Dedifferentiated amniotic fluid mesenchymal stem cell (primary cell): Measurements from ENCODE around the gene SCUBE1.
"Not testable (repeated sequence)": the region's sequence is repeated elsewhere in the genome, so short reads cannot be mapped to it uniquely, and the experiment has no call there.

Experiments
- DNase-seq: peaks from one replicate; pipeline ENCODE4 v3.0.0-alpha.2; 2016; ENCODE audit errors: extremely low spot score

Gene SCUBE1

DNA sequence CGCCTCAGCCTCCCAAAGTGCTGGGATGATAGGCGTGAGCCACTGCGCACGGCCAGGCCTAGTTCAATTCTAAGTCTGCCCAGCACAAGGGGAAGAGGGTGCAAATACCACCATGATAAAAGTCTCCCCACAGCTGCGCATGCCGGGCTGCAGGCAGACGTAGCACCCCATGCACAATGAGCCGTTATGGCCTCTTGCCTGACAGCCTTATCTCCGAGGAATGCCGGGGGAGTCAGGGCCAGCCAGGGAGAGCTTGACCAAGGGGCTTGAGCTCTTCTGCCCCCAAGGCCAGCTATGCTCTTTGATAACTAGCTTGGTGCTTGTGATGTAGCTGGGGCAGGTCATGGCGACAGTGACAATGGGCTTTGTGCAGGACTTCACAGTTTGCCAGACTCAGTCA, 13.7 kb upstream of the SCUBE1 start:
- no peak for DNase-seq

DNA sequence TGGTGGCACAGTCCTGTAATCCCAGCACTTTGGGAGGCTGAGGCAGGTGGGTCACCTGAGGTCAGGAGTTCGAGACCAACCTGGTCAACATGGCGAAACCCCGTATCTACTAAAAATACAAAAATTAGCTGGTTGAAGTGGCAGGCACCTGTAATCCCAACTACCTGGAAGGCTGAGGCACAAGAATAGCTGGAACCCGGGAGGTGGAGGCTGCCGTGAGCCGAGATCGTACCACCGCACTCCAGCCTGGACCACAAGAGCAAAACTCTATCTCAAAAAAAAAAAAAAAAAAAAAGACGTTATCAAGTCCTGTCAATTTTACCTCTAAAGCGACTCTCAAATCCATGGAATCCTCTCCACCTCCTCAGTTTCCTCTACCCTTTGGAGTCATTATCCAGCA, 12.5 kb upstream of the SCUBE1 start:
- DNase-seq: not testable (repeated sequence)

DNA sequence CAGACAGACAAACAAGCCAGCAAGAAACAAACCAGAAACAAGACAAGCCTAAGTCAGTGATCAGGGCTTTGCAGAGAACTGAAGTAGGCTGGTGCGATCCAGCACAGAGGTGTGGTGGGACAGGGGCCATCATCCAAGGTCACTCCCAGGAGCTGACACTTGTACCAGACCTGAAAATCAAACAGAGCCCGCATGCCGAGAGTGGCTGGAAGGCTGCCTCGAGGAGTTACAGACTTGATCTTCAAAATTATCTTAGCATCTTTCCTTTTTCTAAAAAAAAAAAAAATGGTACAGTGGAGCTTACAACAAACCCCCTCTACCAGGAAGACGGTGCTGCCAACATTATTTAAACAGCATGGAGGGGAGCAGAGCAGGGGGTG, 8.8 kb upstream of the SCUBE1 start:
- DNase-seq: no peak

DNA sequence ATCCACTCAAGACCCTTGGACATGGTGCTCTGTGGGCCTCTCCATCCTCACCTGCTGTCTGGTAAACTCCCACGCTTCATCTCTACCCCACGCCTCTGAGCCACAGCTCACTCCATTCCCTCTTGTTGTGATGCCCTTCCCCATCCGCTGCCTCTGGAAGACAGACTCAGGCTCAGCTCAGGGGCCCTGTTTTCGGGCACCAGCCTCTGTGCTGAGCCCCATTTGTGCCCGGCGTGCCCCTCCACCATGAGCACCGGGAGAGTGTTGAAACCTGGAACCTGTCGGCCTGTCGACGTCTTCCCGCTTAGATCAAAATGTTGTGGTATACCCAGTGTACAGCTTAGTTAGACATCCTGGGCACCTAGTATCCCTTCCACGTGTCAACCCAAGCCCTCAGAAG, 6.5 kb upstream of the SCUBE1 start:
- no peak for DNase-seq

DNA sequence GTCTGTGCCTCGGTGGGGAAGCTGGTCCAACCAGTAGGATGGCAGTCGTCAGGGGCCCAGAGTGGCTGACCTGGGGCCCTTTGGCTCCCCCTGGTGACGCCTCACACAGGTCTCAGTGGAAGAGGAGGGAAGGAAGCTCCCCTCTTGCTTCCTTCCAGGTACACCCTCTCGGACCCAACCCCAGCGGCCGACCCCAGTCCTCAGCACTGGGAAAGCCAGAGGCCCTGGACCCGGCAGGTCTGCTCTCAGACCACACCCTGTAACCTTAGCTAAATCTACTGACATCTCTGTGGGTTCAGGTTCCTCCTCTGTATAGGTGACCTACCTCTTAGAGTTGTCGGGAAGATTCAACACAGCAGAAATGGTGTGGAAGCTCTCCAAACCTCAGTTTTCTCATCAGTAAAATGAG, 3.4 kb upstream of the SCUBE1 start:
- no peak for DNase-seq

DNA sequence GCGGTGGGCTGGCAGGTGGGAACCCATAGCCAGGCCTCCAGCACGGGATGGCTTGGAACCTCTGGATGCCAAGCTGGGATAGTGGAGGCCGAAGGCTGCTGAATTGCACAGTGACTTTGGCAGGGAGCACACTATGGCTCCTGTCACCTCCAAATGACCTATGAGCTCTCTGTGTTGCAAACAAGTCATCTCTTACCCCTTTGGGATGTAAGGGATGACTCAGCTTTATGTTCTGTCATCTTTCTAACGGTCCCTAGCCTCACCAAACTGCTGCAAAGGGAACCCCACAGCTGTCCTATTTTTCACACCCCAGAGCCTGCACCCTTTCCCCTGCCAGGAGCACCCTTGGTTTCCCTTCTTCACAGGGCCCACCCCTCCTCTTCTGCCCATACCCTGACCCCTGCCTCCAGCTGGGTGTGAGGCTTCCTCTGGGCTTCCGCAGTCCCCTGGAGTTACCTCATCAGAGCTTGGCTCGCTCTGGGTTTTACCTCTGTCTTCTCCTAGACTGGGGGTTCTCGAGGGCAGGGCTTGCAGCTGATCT, 2.7 kb upstream of the SCUBE1 start:
- DNase-seq: no peak

DNA sequence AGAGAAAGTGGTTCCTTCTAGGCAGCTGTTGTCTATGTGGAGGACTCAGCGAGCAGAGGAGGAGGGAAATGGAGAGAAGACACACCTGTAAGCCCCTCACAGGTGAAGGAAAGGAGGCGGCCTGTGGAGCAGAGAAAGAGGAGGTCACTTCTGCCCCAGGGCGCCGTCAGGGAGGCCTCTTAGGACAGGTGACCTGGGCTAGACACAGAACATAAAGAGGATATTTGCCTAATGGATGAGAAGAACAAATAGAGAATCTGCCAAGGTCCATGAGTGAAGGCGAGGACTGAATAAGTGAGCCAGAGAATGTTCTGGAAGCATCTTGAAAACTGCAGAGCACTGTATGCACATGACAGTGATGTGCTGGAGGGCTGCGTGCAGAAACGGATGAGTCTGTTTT, 2.2 kb upstream of the SCUBE1 start:
- DNase-seq: no peak

DNA sequence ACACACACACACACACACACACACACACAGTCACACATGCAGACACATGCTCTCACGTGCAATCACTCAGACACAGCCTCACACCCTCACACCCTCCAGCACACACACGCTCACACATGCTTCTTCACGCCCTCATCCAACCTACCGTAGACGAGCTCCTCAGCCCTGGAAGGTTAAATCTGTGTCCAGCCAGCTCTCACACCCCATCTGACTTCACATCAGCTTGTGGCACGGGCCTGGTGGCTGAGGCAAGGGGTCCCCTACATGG, 1.3 kb upstream of the SCUBE1 start:
- DNase-seq: no peak

DNA sequence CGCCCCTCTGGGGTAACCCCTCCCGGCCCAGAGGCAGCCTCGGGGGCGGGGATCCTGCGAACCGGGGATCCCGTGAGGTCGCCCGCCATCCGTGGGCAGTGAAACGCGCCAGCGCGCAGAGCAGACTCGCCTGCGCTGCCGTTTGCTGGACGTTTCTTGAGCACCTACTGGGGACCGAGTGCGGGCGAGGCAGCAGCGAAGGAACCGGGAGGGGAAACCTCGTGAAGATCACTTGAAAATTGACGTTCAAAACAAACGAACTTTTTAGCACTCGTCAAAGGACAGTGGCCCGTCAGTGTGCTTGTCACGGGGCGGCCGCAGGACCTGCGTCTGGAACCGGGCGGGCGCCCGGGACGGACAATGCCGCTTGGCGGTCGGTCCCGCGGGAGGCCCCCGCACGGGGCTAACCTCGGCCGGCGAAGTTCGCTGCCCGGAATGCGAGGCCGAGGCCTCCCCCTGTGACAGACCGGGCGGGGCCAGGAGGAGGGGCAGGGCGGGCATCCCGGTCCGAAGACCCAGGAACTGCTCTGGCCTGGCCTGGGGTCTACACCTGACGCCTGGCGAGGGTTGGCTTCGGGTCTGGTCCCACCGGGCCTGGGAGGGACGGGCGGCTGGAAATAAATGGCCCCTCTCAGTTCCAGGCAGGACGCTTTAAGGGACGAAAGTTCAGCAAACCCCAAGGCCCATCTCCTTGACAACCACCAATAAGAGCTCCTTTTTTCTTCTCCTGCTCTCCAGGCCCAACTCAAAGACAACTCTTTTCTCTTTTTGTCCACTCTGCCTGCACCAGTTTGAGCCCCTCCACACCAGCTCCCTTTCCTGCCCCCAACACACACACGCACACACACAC, 723 bp upstream of the SCUBE1 start:
- no peak for DNase-seq

DNA sequence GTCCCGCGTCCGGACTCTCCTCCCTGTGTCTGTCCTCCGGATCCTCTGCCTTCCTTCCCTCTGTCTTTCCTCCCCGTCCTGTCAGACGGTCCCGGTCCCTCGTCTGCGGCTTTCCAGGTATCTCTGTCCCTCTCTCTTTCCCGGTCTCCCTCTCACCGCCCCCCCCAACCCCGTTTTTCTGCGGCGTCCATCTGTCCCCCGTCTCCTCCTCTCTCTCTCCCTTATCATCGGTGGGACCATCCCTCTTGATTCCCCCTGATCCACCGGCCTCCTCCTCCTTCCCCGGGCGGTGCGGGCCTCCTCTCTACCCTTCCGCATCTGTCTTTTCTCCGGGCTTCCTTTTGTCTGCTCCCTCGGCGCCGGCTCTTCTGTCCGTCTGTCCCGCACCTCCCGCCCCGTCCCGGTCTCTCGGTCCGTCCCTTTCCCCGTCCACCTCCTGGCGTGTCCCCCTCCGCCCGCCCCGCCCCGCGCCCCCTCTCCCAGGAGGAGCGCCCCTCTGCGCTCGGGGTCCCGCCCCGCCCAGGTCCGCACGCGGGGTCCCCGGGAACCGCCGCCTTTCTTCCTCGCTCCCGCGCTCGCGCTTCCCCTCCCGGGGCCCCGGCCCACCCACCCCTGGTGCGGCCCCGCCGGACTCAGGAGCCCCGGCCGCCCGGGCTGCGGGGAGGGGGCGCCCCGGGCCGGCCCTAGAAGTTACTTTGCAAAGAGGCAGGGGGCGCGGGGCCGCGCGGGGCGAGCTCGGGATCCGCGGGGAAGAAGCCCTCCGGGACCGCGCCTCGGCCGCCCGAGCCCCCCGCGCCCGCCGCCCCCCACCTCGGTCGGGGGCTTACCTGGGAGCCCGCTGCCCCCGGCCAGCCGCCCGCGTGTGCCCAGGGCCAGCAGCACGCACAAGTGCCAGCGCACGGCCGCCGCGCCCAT, 568 bp downstream of the SCUBE1 start:
- no peak for DNase-seq

DNA sequence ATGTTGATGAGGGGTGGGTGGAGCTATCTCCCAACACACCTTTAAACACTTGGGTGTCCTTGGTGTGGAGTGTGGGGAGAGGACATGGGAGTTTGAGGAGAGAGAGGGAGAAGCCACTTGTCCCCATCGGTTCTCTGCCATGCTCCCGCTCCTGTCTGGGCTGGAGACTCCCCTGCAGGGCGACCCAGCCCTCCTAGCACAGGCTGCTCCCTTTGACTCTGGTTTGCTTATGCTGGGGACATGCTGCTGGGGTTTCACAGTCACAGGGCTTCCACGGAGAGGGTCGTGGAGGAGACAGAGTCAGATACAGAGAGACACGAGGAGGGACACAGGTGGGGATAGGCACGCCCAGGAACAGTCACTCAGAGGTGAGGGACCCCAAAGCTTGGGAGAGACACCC, 1.6 kb downstream of the SCUBE1 start:
- no peak for DNase-seq

DNA sequence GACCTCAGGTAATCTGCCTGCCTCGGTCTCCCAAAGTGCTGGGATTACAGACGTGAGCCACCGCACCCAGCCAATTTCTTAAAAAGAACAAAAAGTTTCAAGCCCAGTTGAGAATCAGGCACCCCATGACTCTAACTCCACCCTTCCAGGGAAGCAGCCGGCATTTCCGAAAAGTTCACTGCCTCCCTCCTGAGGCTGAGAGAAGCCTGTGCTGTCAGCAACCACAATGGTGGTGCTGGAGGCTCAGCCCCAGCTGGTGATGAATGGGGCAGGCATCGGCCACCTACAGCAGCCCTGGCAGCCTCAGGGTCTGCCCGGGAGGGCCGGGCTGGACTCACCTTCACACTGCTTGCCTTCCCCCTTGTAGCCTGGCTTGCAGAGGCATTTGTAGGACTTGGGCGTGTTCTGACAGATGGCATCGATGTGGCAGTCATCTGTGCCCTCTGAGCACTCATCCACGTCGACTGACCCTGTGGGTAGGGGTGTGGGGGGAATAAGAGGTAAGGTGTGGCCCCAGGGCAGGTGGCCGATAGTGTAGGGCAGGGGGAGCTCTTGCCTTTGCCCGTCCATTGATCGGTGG, 4.3 kb downstream of the SCUBE1 start:
- DNase-seq: no peak

DNA sequence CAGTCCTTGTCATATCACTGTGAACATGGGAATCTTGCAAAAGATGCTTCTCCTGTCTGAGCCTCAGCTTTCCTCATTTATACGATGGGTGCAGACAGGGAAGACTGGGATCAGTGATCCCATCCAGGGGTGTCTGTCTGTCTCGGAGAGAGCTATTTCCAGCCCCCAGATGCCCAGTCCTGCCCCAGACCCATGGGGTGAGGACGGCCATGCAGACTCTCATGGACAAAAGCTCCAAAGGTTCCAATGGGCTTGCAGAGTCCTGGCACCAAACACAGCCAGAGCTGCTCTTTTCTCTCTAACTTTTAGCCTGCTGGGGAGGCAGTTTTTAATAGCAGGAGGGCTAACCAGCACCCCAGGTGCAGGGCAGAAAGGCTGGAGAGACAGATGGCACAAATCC, 5.2 kb downstream of the SCUBE1 start:
- no peak for DNase-seq

DNA sequence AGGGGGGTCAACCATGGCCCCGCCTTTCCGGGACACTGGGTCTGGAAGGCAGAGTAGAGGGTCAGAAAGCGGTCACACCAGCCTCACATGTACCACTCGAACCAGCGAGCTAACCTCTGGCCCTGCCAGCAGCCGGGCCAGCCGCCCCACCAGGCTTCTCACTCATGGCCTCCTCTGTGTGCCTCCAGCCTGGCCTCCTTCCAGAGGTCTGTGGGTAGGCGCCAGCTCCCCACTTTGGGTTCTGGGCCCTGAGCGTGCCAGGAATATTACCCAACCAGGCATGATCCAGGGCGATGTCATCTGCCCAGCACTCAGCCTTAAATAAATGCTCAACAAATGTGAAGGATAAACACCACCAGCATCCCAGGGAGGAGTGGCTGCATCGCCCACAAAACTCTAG, 5.8 kb downstream of the SCUBE1 start:
- DNase-seq: no peak

DNA sequence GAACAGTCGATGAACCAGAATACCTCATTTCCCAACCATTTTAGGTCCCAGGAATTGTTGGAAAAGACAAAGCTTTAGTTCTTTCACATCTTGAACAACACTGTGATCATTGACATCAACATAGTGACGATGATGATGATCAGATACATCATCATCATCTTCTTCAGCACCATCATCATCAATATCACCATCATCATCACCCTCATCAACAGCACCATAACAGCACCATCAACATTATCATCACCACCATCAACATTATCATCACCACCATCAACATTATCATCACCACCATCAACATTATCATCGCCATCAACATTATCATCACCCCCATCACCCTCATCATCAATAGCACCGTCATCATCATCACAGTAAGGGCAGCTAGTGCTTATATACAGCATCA, 8.8 kb downstream of the SCUBE1 start:
- no peak for DNase-seq

DNA sequence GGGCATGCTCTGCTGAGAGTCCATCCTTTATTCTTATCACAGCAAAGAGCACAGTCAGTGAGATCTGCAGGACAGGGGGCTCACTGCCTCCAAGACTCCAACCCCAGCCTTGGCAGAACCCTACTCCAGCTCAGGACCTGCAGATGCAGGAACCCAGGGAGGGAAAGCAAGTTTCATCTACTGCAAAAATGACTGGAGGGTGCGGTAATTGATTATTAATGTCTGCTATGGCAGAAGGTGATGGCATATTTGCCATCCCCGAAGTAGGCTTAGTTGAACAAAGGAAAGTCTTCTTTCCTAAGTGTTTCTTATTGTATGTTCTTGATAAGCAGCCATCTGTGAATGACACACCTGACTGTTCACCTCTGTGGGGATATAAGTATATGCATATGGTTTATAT, 9.2 kb downstream of the SCUBE1 start:
- DNase-seq: no peak

DNA sequence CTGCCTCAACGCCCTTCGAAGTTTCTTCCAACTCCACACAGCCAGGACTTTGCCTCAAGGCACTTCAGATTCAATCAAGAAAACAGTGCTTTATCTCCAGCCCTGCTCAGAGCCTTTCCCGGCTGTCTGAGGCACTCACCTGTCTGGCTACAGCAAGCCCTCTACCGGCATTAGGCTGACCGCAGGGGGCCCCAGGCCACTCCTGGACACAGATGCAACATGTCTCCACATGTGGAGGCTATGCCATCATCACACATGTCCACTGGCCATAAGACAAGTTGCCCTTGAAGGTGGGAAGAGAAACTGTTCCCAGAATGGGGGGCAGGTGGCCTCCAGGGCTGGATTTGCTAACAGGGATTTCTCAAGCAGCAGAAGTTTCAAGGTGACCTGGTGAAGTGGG, 10.0 kb downstream of the SCUBE1 start:
- DNase-seq: no peak

DNA sequence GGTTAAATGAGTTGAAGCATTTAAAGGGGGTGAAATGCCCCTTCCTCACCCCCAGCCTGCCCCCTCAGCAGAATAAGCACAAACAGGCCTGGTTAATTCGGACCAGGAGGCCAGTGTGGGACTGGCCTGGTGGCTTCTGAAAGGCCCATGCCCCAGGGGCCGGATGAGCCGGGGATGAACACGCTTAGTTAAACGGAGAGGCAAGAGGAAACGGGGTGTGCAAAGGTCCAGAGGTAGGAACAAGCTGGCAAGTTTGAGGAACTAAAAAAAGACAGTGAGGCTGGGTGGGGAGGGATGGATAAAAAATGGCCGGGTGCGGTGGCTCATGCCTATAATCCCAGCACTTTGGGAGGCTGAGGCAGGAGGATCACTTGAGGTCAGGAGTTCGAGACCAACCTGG, 11.5 kb downstream of the SCUBE1 start:
- no peak for DNase-seq

DNA sequence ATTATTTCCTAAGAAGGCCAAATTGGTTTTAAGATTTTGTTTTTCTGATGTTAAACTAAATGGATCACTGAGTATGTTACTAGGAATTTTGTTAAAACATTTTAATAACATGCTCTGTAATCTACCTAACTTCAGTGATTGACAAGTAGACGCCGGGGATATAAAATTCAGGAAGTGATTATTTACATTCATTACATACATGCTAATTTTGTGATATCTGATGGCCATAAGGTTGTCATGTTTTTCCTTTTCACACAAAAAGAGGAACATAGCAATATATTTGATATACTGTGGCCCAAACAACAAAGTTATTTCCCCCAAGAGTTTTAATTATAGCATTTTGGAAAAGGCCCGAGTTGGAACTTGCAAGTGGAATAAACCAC, 12.1 kb downstream of the SCUBE1 start:
- DNase-seq: no peak

DNA sequence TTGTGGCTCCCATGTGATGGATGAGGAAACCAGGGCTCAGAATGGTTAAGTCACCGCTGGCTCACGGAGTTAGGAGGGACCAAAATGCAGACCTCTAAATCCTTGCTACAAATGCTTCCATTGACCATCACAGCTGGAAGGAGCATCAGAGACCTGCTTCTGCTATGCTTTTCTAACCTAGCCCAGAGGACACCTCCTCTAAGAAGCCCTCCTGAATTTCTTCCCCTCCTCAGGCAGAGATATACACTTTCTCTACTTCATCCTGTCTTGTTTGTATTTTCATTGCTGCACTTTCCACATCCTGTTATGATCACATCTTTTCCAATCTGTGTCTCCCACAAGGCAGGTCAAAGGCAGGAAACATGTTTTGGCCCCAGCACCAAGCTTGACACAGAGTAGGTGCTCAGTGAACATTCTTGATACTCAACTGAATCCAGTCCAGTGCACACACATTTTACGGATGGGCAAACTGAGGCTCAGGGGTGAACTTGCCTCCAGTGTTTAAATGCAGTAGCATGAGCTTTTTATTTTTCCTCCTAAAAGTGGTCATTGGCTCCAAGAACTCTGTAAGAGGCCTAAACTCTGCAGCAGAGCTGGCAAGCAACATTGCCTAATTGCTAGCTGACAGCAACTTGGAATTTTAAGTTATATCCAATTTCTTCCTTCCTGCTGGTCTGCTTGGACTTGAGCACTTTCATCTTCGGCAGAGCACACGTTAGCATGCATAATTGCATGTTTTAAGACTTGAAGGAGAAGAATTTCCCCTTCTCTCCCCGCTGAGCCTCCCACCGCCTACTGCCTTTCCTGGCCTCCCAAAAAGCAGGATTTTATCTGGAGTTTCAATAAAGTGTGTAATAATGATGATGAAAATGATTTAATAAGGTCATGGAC, 12.7 kb downstream of the SCUBE1 start:
- DNase-seq: no peak

DNA sequence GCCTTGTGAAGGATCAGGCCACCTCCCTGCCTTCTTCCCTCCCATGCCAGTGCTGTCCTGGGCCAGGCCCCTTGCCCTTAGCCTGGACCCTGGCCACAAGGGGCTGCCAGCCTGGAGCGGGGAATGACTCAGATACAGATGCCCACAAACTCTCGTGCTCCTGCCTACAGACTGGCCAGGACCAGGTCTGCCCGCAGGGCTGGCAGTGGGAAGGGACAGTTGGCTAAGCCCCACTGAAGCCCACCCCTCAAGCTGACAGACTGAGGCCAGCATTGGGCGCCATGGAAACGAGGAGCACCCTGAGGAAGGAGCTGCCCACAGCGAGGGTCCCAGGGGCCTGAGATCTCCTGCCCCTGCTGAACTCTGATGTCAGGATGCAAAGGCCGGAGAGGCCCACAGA, 14.1 kb downstream of the SCUBE1 start:
- no peak for DNase-seq

DNA sequence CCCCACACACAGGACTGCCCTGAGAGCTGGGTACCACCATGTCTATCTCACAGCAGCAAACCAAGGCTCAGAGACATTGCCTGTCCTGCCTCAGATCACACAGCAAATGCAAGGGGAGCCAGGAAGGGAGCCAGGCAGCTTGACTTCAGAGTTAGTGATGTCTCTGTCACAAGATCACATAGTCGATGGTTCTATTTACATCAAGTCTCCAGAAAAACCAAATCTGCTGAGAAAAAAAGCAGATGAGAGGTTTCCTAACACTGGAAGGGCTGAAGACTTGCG, 16.1 kb downstream of the SCUBE1 start:
- no peak for DNase-seq
